Ovary (tissue), 10 donors: Measurements from ENCODE around the gene TIPRL. TPM values are rescaled to one million over a fixed set of nuclear protein-coding genes. Genes with fewer than 3 reads are reported as not detected.
A peak's percentile ranks its signal among the peaks of the same experiment; 100 is the strongest.

ENCODE experiments used
- DNase-seq, 5 donors: peaks; one replicate each; pipeline ENCODE4 v3.0.0-alpha.2; 2019 to 2020
- H3K27ac ChIP-seq, 2 donors: fragments of 200-600 bp; one replicate each; pipeline versions ENCODE4 v1.5.1 to v1.8.0; 2019 to 2022
- H3K27me3 ChIP-seq: fragments of 200-600 bp; one replicate; pipeline ENCODE4 v1.8.0; 2022
- H3K36me3 ChIP-seq: fragments of 200-600 bp; sonication (generic); one replicate; pipeline ENCODE4 v1.5.1; 2019
- H3K4me1 ChIP-seq: one replicate; pipeline ENCODE4 v1.8.1; 2013; ENCODE audit warnings: mild to moderate bottlenecking, moderate library complexity; ENCODE audit not compliant: insufficient read depth
- H3K4me3 ChIP-seq: fragments of 200-600 bp; sonication (generic); one replicate; pipeline ENCODE4 v1.5.1; 2017
- H3K9me3 ChIP-seq, 2 donors: fragments of 200-600 bp in 1 of 2; sonication (generic) in 1 of 2; one replicate each; pipeline versions ENCODE4 v1.5.1 to v1.8.1; 2013 to 2019; ENCODE audit warnings: mild to moderate bottlenecking in 1 of 2, moderate library complexity in 1 of 2
- EP300 ChIP-seq: sonication (generic); formaldehyde crosslinking; IDR thresholded peaks from one replicate; pipeline ENCODE4 v1.6.1; 2017; ENCODE audit warnings: antibody characterized with exemption
- POLR2A ChIP-seq: fragments of 450-650 bp; IDR thresholded peaks from one replicate; pipeline ENCODE4 v1.6.1; 2017; ENCODE audit warnings: antibody characterized with exemption, mild to moderate bottlenecking, moderate library complexity
- WGBS, 3 donors: extraction: QIAGEN DNeasy Blood & Tissue Kit in 1 of 3; methylation state at CpG; one replicate each; pipeline versions ENCODE4 v1.1.5 to v1.1.7; 2013 to 2017; 5-methylcytosine and 5-hydroxymethylcytosine counted together
- intact Hi-C, 4 donors: fragments of 100-400 bp; cut with DNase I; formaldehyde crosslinking; loops; one replicate each; pipeline versions ENCODE4 v1.11.0 to v1.15.1; 2022 to 2023
- long read RNA-seq, 3 donors: library from polyadenylated mRNA in 2 of 3; unstranded in 2 of 3; transcript quantifications; one replicate each; pipeline ENCODE4 v2.0.0 and lab custom pipeline, GENCODE V29; 2021 to 2026
- polyA plus RNA-seq, 2 donors: library from polyadenylated mRNA; stranded (reverse); fragments of 200-250 nt in 1 of 2; fragments of 350-450 nt in 1 of 2; fragmentation: Illumina TruSeq in 1 of 2; extraction: RNeasy Lipid Tissue Mini Kit (QIAGEN cat#74804) in 1 of 2; gene quantifications; one replicate each; pipeline ENCODE4 v1.2.3, GENCODE V29; 2013 to 2014
- total RNA-seq, 7 donors: library from RNA; depleted of rRNA in 2 of 7; stranded (reverse); fragments of >200 nt in 2 of 7; fragmentation: NEBNext Ultra II Directional in 3 of 7; extraction: Animal tissue kit (Norgen Biotek cat#: 25700) in 3 of 7; gene quantifications; one replicate each; pipeline versions ENCODE4 v1.1.0 to v1.2.4, GENCODE V29; 2016 to 2023
- TF ChIP-seq, protein P1 (sequence below), 3 donors: fragments of 450-650 bp in 2 of 3; fragments of 200-600 bp in 1 of 3; IDR thresholded peaks; one replicate each; pipeline versions ENCODE4 v1.5.1 to v1.8.0; 2016 to 2022; ENCODE audit warnings: antibody characterized with exemption in 3 of 3, mild to moderate bottlenecking in 1 of 3
- donor health status: DM: no; HTN: no; CAD: no; lungs with moderate emphysema.
- donor health status: DM: no; HTN: no; CAD: no.
- donor health status: Bipolar disorder and iron deficiency.
- donor health status: DM: yes; HTN: yes; CAD: no.
- donor health status: DM: no; HTN: no; CAD: no.
- donor health status: DM: yes; HTN: yes; CAD: no.

Gene TIPRL
- 10 to 100 TPM; 13.9 to 35.2 (median 25.6) TPM for total RNA-seq
- polyA plus RNA-seq = 10 to 100 TPM; 15.0 to 31.6 TPM
- long read RNA-seq, donor 1, transcript TIPRL-202 (7 exons, 3,032 nt) = major isoform, 51 of 57 reads
- long read RNA-seq, donor 1, partial matches to known transcripts = 2 of 57 reads
- long read RNA-seq, donor 1, other reads (novel, unspliced or antisense) = 4 of 57 reads
- long read RNA-seq, donor 2, transcript TIPRL-202 (7 exons, 3,032 nt) = major isoform, 20 of 25 reads
- long read RNA-seq, donor 2, partial matches to known transcripts = 5 of 25 reads
- long read RNA-seq, donor 2, other reads (novel, unspliced or antisense) = 0 of 25 reads
- long read RNA-seq, donor 3, transcript TIPRL-202 (7 exons, 3,032 nt) = major isoform, 33 of 33 reads
- long read RNA-seq, donor 3, partial matches to known transcripts = 0 of 33 reads
- long read RNA-seq, donor 3, other reads (novel, unspliced or antisense) = 0 of 33 reads

DNA sequence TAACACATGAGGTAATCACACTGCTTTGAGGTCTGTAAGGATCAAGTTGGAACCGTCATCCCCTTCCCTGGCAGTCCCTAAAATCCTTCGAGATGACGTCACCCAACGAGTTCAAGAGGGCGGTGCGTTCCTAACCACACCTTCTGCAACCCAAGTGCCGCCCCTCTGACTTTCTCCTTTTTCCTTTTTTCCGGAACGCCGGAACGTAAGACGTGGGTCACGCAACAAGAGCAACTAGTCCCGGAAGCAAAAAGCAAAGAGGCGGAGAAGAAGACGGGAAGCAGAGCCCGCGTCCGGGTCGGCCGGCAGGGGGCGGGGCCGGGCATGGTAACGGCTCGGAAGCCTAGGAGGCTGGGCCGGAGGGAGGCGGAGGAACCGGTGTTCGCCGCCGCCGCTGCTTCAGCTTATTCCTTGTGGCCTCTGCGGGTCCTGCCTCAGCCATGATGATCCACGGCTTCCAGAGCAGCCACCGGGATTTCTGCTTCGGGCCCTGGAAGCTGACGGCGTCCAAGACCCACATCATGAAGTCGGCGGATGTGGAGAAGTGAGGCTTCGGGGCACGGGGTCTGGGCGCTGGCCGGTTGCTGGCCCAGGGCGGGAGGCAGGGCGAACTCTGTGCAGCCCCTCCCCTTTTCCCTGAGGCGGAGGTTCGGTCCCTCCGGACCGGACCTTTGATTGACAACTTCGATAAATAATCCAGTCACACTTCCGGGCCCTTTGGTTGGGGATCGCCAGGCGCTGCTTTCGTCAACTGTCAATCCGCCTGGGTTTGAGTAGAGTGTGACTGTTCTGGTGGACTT, at the start of gene TIPRL:
TIPRL (plus strand) TSS at position 325 of the 800 bp plus-strand sequence; CDS start at position 441, 116 bp downstream.
- no peaks in the 10 kb centered on the region for H3K9me3 ChIP-seq
- peak; percentile 93 to 97 (median 96) for DNase-seq
- peak within 1 kb of the TSS; percentile 76 to 79 for H3K27ac ChIP-seq
- H3K4me3 ChIP-seq = peak within 1 kb of the TSS; percentile 45
- 0 to 1% (median 0%) methylated on average over 49 to 56 of the region's 56 CpGs for WGBS, 3 donors
- TF ChIP-seq POLR2A = peak; percentile 82
- peak; percentile 70 for TF ChIP-seq EP300
- TF ChIP-seq, protein P1, sequence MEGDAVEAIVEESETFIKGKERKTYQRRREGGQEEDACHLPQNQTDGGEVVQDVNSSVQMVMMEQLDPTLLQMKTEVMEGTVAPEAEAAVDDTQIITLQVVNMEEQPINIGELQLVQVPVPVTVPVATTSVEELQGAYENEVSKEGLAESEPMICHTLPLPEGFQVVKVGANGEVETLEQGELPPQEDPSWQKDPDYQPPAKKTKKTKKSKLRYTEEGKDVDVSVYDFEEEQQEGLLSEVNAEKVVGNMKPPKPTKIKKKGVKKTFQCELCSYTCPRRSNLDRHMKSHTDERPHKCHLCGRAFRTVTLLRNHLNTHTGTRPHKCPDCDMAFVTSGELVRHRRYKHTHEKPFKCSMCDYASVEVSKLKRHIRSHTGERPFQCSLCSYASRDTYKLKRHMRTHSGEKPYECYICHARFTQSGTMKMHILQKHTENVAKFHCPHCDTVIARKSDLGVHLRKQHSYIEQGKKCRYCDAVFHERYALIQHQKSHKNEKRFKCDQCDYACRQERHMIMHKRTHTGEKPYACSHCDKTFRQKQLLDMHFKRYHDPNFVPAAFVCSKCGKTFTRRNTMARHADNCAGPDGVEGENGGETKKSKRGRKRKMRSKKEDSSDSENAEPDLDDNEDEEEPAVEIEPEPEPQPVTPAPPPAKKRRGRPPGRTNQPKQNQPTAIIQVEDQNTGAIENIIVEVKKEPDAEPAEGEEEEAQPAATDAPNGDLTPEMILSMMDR (IDR thresholded peaks at IDR 0.05) = peak; percentile 79 to 88 (median 86)
- intact Hi-C loops = no loop called here
- no peaks in the 10 kb centered on the region for H3K4me1 ChIP-seq
- H3K36me3 ChIP-seq = no peaks in the 10 kb centered on the region
- no peaks in the 10 kb centered on the region for H3K27me3 ChIP-seq

DNA sequence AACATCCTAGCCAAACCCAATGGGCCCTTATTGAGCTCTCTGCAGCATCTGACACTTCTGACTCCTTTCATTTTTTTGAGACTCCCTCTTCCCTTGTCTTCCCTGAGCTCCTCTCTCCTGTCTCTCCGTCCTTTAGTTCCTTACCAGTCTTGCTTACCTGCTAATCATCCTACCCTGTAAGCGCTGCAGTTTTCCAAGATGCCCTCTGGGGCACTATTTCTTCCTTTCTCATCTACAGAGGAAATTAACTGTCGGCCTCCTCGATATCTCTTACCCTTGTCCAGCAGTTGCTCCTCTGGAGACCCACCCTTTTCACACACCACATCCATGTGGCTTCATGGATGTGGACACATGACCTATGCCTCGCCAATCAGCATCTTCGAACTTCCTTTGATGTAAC, 48.8 kb upstream of the TIPRL start:
- no peak overlapping the region for H3K4me3 ChIP-seq
- peaks cover 0 to 3% of the 10 kb centered on the region in 2 donors for H3K9me3 ChIP-seq
- no peak overlapping the region for H3K27ac ChIP-seq
- no peaks in the 10 kb centered on the region for H3K27me3 ChIP-seq
- WGBS, 3 donors = 94 to 95% (median 94%) methylated on average over 6 of the region's 6 CpGs
- intact Hi-C loops = loop anchor here in 1 of 4 donors (10.0 kb wide), 1 partner anchor 45 kb away; no protein-coding TSS in a partner anchor
- TF ChIP-seq EP300 (no peak), POLR2A (no peak)
- TF ChIP-seq, protein P1 (IDR thresholded peaks at IDR 0.05) = no peak
- DNase-seq = no peak
- H3K36me3 ChIP-seq = no peaks in the 10 kb centered on the region
- H3K4me1 ChIP-seq = peaks cover under 1% of the 10 kb centered on the region

DNA sequence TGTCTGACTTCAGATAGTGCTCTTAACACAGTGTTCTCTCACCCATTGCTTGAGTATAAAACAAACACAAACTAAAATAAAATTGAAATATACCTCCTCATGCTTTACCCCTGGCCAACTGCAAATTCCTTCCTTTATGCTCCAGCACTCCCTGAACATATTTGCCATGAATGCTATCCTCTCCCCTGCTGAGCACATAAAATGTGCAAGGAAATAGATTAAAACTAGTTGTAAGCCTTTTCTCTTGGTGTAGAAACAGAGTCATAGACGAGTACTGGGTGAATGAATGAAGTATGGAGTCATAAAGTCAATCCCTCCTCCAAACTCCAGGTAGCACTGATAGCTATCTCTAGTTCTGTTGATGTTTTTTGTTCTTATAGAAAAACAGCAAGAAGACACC, 44.6 kb upstream of the TIPRL start:
- H3K4me3 ChIP-seq = no peak overlapping the region
- no peak overlapping the region for H3K27ac ChIP-seq
- TF ChIP-seq EP300 = no peak
- no peak for TF ChIP-seq POLR2A
- TF ChIP-seq, protein P1 (IDR thresholded peaks at IDR 0.05) = no peak
- H3K4me1 ChIP-seq = peaks cover 6% of the 10 kb centered on the region
- intact Hi-C loops = loop anchor here in 1 of 4 donors (10.0 kb wide), 1 partner anchor 49 kb away; no protein-coding TSS in a partner anchor
- WGBS, 3 donors = 22 to 52% (median 44%) methylated on average over 1 of the region's 1 CpG
- H3K9me3 ChIP-seq = no peaks in the 10 kb centered on the region
- no peaks in the 10 kb centered on the region for H3K36me3 ChIP-seq
- no peak for DNase-seq
- H3K27me3 ChIP-seq = no peaks in the 10 kb centered on the region

DNA sequence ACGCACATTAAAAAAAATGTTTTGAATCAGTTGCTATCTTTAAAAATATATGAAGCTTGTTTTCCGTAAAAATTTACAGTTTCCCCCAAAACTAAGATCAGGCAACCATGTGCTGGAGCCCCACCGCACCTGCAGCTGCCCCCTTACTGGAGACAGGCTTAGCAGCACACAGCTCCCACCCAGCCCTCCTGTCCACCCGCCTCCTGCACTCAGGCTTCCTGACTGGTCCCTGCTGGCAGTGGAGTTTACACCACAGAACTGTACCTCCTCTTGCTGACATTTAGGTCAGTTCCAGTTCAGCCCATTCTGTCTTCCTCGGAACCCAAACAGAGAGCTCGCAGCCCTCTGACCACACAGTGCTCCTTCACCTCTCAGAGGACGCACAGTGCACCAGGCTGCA, 44.1 kb upstream of the TIPRL start:
- H3K4me3 ChIP-seq = peak overlapping the region; percentile 92

More for the DNA sequence above, 44.1 kb upstream of the TIPRL start:
- peaks cover 6% of the 10 kb centered on the region for H3K4me1 ChIP-seq
- no peaks in the 10 kb centered on the region for H3K27me3 ChIP-seq
- intact Hi-C loops = loop anchor here in 2 of 4 donors (5.0 to 10.0 kb wide), 2 partner anchors 42 to 50 kb away; no protein-coding TSS in a partner anchor
- TF ChIP-seq, protein P1 (IDR thresholded peaks at IDR 0.05) = no peak
- TF ChIP-seq EP300 = no peak
- no peak for TF ChIP-seq POLR2A
- no peak for DNase-seq
- H3K27ac ChIP-seq = no peak overlapping the region
- 45 to 57% (median 52%) methylated on average over 7 of the region's 7 CpGs for WGBS, 3 donors
- no peaks in the 10 kb centered on the region for H3K9me3 ChIP-seq
- H3K36me3 ChIP-seq = no peaks in the 10 kb centered on the region
